ENCODE results near the gene PAOX. TPM values are rescaled to one million over a fixed set of nuclear protein-coding genes. Genes with fewer than 3 reads are reported as not detected.
A peak's percentile ranks its signal among the peaks of the same experiment; 100 is the strongest.

The PAOX gene
- total RNA-seq, 1 experiment from 2014 or later = 1.2 TPM

DNA sequence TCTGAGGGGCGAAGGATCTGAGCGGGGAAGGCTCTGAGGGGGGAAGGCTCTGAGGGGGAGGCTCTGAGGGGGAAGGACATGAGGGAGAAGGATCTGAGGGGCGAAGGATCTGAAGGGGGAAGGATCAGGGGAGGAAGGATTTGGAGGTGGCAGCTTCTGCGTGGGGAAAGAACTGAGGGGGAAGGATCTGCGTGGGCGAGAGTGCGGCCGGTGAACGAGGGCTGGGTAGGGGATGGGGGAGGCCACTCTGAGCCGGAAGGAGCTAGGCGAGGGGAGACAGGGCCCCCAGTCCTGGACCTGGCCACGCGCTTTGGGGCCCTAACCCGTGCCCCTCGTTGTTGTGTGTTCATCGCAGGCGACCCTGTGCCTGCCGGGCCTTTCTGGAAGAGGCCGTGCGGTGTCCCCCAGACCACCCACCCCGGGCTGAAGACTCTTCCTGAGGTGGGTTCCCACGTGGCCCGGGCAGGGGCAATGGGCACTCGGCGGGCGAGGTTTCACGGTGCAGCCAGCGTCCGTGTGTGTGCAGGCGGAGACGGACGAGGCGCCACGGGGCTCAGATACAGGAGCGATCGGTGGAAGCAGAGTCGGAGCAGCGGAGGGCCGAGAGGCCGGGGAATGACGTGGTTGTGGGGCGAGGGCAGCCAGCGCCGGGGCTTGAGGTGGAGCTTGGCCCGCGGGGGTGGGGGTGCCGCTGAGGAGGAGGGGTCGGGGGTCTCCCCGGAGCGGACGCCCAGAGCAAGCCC is 44.4 kb upstream of the PAOX start:
- CTCF ChIA-PET = interaction anchor here (0.6 to 1.1 kb wide), 3 partner anchors 16 to 499 kb away, joined by 3 to 4 read pairs (median 3); no protein-coding TSS in a partner anchor
- no peaks in the 10 kb centered on the region for H3K9me3 Mint-ChIP-seq (ENCODE audit: unreplicated experiment)
- BruUV-seq (replicated peaks) = no TSS peak
- TF ChIP-seq, protein P1, sequence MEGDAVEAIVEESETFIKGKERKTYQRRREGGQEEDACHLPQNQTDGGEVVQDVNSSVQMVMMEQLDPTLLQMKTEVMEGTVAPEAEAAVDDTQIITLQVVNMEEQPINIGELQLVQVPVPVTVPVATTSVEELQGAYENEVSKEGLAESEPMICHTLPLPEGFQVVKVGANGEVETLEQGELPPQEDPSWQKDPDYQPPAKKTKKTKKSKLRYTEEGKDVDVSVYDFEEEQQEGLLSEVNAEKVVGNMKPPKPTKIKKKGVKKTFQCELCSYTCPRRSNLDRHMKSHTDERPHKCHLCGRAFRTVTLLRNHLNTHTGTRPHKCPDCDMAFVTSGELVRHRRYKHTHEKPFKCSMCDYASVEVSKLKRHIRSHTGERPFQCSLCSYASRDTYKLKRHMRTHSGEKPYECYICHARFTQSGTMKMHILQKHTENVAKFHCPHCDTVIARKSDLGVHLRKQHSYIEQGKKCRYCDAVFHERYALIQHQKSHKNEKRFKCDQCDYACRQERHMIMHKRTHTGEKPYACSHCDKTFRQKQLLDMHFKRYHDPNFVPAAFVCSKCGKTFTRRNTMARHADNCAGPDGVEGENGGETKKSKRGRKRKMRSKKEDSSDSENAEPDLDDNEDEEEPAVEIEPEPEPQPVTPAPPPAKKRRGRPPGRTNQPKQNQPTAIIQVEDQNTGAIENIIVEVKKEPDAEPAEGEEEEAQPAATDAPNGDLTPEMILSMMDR (IDR thresholded peaks at IDR 0.05; ENCODE audit: unreplicated experiment) = no peak
- no peak for DNase-seq (ENCODE audit: unreplicated experiment)
- no peaks in the 10 kb centered on the region for H3K4me1 Mint-ChIP-seq (ENCODE audit: insufficient read depth, unreplicated experiment)
- H3K27ac Mint-ChIP-seq (ENCODE audit: low read depth, unreplicated experiment) = no peak overlapping the region
- H3K4me3 Mint-ChIP-seq (ENCODE audit: unreplicated experiment) = peak overlapping the region; percentile 60
- H3K27me3 Mint-ChIP-seq (ENCODE audit: insufficient read depth, unreplicated experiment) = peaks cover 43% of the 10 kb centered on the region
- POLR2A ChIA-PET = no interaction called here
- no peaks in the 10 kb centered on the region for H3K36me3 Mint-ChIP-seq (ENCODE audit: insufficient read depth, unreplicated experiment)
- intact Hi-C loops (cut with micrococcal nuclease) = no loop called here

DNA sequence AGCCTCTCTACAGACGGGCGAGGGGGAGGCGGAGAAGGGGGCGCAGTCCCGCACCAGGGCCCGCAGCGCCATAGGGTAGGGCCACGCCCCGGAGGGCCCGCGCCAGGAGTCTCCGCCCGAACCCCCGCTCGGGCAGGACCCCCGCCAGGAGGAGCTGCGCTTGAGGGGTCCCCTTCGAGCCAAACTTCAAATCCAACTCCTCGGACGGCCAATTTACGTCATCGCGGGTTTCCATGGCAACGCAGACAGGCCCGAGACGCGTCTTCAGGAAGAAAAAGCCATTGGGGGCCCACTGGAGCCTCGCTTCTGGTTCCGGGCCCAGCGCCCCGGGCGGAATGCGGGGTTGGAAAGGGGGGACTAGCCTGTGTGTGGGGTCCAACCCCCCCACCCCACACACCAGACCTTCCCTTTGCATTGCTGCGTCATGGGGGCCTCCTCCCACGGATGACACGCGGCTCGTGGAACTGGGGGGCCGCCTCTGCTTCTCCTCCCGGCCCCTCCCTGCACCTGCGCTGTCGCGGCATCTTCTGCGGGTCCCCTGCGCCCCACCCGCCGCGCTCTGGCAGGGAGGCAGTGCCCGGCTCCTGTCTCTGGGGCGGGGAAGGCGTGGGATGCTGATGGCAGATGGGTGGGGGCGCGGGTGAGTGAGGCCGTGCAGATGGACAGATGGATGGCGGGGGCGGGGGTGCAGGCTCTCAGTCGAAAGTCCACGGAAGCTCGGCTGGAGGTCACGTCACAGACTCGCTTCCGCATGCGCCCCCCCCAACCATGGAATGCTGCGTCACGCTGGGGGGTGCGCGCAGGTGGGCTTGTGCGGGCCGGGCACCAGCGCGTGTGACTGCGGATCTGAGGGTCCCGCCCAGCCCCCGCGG is 43.6 kb upstream of the PAOX start:
- peak overlapping the region; percentile 60 for H3K4me3 Mint-ChIP-seq (ENCODE audit: unreplicated experiment)
- H3K36me3 Mint-ChIP-seq (ENCODE audit: insufficient read depth, unreplicated experiment) = no peaks in the 10 kb centered on the region
- intact Hi-C loops (cut with micrococcal nuclease) = no loop called here
- no TSS peak for BruUV-seq (replicated peaks)
- H3K27ac Mint-ChIP-seq (ENCODE audit: low read depth, unreplicated experiment) = no peak overlapping the region
- H3K27me3 Mint-ChIP-seq (ENCODE audit: insufficient read depth, unreplicated experiment) = peaks cover 43% of the 10 kb centered on the region
- ChIA-PET POLR2A (no interaction called here), CTCF (interaction anchor here (0.6 to 1.1 kb wide), 3 partner anchors 16 to 499 kb away, joined by 3 to 4 read pairs (median 3); no protein-coding TSS in a partner anchor)
- no peak for DNase-seq (ENCODE audit: unreplicated experiment)
- H3K4me1 Mint-ChIP-seq (ENCODE audit: insufficient read depth, unreplicated experiment) = no peaks in the 10 kb centered on the region
- H3K9me3 Mint-ChIP-seq (ENCODE audit: unreplicated experiment) = no peaks in the 10 kb centered on the region
- TF ChIP-seq, protein P1 (IDR thresholded peaks at IDR 0.05; ENCODE audit: unreplicated experiment) = no peak

GRCh38 chr10:133336118-133336576 is 42.9 kb upstream of the PAOX start:
- CTCF ChIA-PET = no interaction called here
- peaks cover 43% of the 10 kb centered on the region for H3K27me3 Mint-ChIP-seq (ENCODE audit: insufficient read depth, unreplicated experiment)
- H3K4me1 Mint-ChIP-seq (ENCODE audit: insufficient read depth, unreplicated experiment) = no peaks in the 10 kb centered on the region
- DNase-seq (ENCODE audit: unreplicated experiment) = no peak
- no TSS peak for BruUV-seq (replicated peaks)
- H3K4me3 Mint-ChIP-seq (ENCODE audit: unreplicated experiment) = no peak overlapping the region
- POLR2A ChIA-PET = no interaction called here
- no peak overlapping the region for H3K27ac Mint-ChIP-seq (ENCODE audit: low read depth, unreplicated experiment)
- intact Hi-C loops (cut with micrococcal nuclease) = no loop called here
- no peaks in the 10 kb centered on the region for H3K36me3 Mint-ChIP-seq (ENCODE audit: insufficient read depth, unreplicated experiment)
- TF ChIP-seq, protein P1 (IDR thresholded peaks at IDR 0.05; ENCODE audit: unreplicated experiment) = no peak
- H3K9me3 Mint-ChIP-seq (ENCODE audit: unreplicated experiment) = no peaks in the 10 kb centered on the region

Measured in MCF 10A (cell line).